HPDE6-E6E7 (cell line): Measurements from ENCODE around the gene ZBTB38.
A peak's percentile ranks its signal among the peaks of the same experiment; 100 is the strongest.

Experiments used
- DNase-seq: peaks from one replicate; pipeline ENCODE4 v3.0.0; 2011; ENCODE audit warnings: missing footprints; ENCODE audit errors: extremely low spot score

Gene ZBTB38

DNA sequence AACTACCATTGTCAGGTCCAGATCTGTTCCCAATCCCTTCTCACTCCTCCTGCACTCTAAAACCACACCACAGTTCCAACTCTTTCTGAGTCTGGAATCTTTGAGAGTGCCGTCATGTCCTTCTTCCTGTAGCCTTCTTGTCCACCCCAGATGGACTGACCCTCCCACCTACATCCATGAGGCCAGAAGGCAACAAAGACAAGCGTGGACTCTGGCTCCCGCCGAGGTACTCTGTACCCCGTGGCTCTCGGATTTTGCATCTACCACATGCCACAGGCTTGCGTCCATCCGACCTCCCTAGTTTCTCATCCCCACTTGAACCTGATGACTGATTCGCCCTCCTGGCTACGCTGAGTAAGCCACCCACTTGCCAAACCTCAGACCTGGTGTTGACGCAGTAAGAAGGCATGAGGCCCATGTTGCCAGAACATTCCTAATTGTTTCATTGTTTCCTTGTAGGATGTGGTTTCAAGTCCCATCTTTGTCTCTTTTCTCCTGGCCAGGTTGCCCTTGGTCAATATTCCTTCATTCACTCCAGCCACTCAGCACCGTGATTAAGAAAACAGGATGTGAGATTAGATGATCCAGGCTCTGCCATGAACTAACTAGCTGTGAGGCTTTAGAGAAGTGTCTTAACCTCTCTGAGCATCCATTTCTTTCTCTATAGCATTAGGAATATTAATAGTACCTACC is 1.1 kb upstream of the ZBTB38 start:
- peak; percentile 81 for DNase-seq

DNA sequence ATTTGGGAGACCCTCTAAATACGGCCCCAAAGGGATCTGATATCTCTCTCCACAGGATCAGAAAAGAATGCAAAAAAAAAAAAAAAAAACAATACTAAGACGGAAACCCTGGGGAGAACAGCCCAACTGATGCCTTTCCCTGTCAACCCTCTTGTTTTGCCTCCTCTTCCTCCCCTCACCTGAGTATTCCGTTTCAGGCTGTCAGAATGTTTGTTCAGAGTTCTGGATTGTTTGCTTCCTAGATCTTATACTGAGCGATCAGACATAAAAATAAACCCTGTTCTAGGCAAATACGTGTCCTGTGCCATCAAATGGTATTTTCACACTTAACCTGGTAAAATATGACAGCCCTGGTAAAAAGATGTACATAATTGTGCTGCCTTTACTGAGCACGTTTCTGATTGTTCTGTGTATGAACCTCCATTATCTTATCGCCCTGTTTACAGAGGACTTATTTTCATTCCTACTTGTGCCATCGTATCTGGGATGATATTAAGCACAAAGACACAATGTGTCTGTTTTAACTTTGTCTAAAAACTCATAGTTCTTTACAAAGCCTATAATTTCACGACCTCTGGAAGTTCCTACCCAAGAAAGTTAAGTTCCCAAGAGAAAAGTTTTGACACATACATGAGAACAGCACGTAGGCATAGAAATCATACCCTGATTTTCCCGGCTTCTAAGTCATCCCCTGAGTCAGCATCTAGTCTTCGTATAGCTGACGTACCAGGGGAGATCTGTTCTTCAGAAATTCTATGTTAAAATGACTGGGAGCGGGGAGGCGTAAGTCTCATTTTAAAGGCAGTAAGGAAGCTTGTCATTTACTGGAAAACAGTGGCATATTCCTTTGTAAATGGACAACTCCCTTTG is 856 bp downstream of the ZBTB38 start:
- no peak for DNase-seq

DNA sequence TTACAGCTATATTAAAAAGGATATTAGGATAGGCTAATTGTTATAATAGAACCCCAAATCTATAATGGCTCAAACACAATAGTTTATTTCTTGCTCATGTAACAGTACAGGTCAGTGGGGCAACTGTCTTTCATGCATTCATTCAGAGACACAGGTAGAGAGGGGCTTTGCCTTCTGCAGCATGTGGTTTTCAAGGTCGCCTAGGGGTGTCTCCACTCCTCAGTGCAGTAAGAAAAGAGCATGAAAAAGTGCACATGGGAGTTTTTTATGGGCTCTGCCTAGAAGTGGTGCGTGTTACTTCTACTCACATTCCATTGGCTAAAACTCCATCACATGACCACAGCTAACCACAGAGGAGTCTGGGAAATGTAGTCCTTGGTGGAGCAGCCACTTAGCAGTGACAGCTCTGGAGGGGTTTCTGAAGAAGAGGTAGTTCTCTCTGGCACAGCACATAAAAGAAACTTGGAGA is 1.8 kb downstream of the ZBTB38 start:
- DNase-seq = peak; percentile 74

DNA sequence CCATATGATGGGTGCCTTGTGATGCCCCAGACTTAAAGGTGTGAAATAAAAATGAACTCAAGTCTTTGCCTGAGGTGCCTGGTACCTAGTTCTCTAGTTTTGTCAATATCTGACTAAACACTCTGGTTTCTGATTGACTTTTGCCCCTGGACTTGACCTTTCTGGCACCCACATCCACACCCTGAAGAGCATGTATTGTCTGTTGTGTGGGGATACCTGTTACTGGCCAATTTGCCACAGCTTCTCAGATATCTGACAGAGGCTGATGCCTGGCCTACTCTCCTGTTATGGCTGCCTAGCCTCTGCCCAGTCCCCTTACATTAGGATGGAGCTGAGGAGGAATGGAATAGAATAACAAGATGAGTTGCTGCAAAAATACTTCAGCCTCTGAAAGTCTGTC is 3.6 kb downstream of the ZBTB38 start:
- DNase-seq = no peak

DNA sequence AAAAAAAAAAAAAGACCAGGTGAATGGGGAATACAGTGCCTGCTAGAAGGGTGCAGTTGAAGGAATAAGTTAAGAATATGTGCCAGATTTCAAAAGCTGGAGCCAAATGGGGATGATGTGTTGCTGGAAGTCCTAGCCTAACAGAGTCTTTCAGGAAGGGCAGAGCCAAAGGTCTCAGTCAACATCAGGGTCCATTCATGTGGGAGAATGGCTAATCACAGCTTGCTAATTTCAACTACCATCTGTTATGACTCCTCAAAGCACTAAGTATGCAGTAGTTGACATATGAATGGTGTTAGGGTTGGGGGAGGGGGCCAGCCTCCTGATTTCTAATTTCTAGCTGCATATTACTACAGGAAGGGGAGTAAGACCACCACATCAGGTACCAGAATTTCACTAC is 4.4 kb downstream of the ZBTB38 start:
- DNase-seq = no peak

DNA sequence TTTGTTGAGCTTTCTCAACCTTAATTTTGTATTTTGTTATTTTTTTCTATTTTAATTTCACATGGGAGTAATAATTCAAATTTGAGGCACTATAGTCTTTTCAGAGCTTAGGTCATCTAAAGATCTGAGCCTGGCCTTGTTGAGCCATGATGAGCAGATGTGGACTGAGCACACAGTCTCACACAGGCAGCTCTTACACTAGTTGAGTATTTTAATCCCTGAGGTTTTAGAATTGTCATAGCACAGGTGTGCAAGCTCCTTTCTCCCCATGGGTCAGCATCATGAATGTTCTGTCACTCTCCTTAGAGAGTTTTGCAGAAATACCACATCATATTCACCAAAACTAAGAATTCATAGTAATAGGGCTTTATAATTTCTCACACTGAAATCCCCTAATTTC is 4.9 kb downstream of the ZBTB38 start:
- DNase-seq = no peak

GRCh38 chr3:141373768-141374526 is 5.6 kb downstream of the ZBTB38 start:
- DNase-seq = no peak

DNA sequence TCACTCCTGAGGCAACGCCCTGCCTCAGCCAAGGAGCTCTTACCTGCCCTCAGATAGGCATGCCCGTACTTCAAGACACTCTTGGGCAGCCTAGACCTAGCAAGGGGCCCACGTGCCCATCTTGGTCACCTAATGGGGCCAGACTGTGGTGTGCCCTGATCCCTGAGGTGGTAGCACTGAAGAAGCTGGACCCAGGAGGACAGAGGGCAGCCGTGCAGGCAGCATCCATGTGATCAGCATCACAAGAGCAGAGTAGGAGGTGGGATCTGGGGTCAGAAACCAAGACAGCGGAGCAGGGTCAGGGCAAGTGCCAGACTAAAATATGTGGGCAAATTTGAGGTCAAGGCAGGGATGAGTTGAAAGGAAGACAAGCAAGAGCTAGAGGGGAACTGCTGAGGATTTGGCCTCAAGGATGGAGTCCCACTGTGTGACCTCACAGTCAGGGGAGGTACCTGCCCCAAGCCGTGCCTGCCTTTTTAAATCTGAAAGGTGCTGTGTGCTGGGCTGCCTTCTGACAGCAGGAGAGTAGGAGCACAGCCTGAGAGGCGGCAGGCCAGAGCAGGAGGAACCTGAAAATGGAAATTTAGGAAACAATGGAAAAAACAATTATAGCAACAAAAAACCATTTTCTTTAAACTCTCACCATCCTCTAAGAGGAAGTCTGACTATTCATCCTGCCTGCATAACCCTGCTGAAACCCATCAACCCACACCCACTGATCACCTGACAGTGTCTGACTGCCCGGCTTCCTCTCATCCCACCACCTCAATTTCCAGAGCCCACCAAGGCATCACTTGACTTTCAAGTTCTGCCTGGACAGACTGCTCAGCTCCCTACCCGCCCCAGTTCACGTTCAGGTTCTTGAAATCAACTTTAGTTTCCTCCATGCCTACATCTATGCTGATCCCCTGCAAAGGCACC is 7.3 kb downstream of the ZBTB38 start:
- no peak for DNase-seq

GRCh38 chr3:141377377-141377776 is 9.1 kb downstream of the ZBTB38 start:
- no peak for DNase-seq

DNA sequence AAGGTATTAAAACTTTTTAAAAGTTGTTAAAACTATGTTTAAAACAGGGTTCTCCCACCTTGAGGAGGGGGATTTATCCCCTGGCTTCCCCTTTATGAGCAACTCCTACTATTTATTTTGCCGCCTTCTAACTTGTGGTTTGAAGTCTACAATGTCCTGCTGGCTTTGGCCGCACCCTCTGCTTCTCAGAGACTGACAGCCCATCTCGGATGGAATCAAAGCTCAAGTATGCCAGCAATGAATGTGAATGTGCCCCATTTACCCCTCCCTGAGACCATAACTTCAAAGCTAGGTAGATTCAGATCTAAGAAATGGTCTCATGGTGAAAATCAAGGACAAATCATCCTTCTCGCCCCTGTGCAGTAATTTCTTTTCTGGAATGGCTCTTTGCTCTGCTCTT is 10.3 kb downstream of the ZBTB38 start:
- DNase-seq = no peak

GRCh38 chr3:141379250-141379966 is 11.1 kb downstream of the ZBTB38 start:
- DNase-seq = no peak

GRCh38 chr3:141380279-141380678 is 12.0 kb downstream of the ZBTB38 start:
- DNase-seq = no peak

DNA sequence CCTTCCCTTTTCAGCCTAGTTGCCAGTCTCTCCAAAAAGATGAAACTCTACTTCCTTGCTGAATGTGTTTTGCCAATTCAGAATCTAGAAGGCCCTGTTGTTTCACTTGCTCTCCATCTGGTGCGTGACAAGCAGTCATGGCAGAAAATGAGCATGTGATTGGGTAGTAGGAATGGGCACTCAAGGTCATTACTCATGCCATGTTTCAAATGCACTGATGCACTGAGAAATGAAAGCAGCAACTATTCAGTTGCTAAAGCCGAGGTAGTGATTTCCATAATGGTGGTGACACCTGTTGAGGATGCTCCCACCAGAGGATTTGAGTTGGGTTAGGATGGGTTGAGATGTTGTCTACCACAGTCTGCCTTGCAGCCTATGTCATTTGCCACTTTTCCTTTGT is 12.7 kb downstream of the ZBTB38 start:
- DNase-seq = no peak

- no peak for DNase-seq
These were observed 14.3 kb downstream of the ZBTB38 start for GRCh38 chr3:141382571-141382970.

GRCh38 chr3:141383555-141384129 is 15.3 kb downstream of the ZBTB38 start:
- no peak for DNase-seq

GRCh38 chr3:141384157-141384556 is 15.9 kb downstream of the ZBTB38 start:
- no peak for DNase-seq

DNA sequence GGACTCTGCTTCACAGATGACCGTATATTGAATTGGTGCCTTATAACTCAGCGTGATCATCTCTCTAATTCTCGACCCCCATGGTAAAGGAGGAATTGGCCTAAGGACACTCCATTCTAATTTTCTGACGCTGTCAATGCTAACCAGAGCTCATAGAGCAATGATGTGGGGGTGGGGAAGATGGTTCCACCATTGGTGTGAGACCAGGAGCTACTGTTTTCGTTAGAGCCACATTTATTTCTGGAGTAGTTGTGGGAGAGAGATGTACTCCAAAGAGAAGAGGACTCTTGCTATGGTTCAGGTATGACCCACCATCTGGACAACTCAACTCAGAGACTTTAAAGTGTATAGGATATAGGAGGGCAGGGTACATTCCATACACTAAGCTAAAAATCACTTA is 16.3 kb downstream of the ZBTB38 start:
- no peak for DNase-seq

DNA sequence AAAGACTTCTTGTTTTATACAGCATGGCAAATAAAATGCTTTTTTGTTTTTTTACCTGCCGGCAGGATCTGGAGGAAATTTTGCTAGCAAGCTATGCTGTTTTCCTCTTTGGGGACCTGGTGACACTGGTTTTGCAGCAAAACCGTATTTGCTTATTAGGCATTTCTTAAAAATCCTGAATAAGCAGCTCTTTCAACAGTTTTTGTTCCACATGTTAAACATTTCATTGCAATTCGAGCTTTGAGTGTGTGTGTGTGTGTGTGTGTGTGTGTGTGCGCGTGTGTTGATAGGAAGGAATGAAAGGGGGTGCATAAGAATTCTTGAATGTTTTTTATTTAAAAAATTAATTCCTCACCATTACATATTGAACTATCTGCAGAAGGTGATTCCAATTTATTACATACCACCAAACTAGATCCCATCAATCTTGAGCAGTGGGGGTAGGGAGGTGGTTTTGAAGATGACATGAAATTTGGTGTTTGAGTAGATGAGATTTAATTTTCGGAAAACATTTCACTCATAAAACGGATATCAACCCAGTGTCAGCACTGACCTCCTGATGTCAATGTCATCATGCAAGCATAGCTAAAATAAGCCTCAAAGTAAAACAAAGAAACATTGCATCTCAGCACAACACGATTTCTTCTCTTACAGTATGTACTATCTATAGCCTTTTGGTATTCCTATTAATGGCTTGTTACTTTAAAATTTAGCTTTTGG is 17.3 kb downstream of the ZBTB38 start:
- no peak for DNase-seq

- no peak for DNase-seq
These were observed 17.8 kb downstream of the ZBTB38 start for GRCh38 chr3:141386126-141386488.
